WTC11 (cell line): Measurements from ENCODE around the gene BTN3A1. TPM values are rescaled to one million over a fixed set of nuclear protein-coding genes. Genes with fewer than 3 reads are reported as not detected.

Source experiments
- ATAC-seq: fragments of 200-7000 bp; cut with Tn5 transposase; 2 replicates; pipeline ENCODE4 v1.10.0; 2021; ENCODE audit warnings: mild to moderate bottlenecking, moderate library complexity
- CTCF ChIA-PET: fragments of 300-600 bp; sonication (Branson Sonifier 250); formaldehyde crosslinking; loops from one replicate; lab custom pipeline; 2021; ENCODE audit warnings: antibody characterized with exemption; lab: Charles Lee
- POLR2A ChIA-PET: fragments of 350-600 bp; sonication (Branson Sonifier 250); formaldehyde crosslinking; loops from one replicate; lab custom pipeline; 2021; ENCODE audit warnings: antibody characterized with exemption; lab: Charles Lee
- DNase-seq: peaks from one replicate; pipeline ENCODE4 v3.0.0; 2021; ENCODE audit warnings: low spot score
- H3K27ac Mint-ChIP-seq: 2 replicates; pipeline ENCODE4 v1.8.0; 2021; ENCODE audit warnings: mixed read lengths
- H3K27me3 Mint-ChIP-seq: 2 replicates; pipeline ENCODE4 v1.8.0; 2021; ENCODE audit warnings: low read depth, mild to moderate bottlenecking, moderate library complexity, mixed read lengths
- H3K36me3 Mint-ChIP-seq: 2 replicates; pipeline ENCODE4 v1.8.0; 2021; ENCODE audit warnings: mixed read lengths
- H3K4me1 Mint-ChIP-seq: 2 replicates; pipeline ENCODE4 v1.8.0; 2022; ENCODE audit warnings: mixed read lengths
- H3K4me3 Mint-ChIP-seq: 2 replicates; pipeline ENCODE4 v1.8.0; 2021; ENCODE audit warnings: mild to moderate bottlenecking, moderate library complexity, mixed read lengths
- H3K9me3 Mint-ChIP-seq: 2 replicates; pipeline ENCODE4 v1.8.0; 2021; ENCODE audit warnings: mixed read lengths
- ATF6 ChIP-seq: sonication (generic); formaldehyde crosslinking; IDR thresholded peaks from 2 replicates; pipeline ENCODE4 v1.8.1; 2023; ENCODE audit warnings: mild to moderate bottlenecking, missing genetic modification reagents
- CREM ChIP-seq: sonication (generic); formaldehyde crosslinking; IDR thresholded peaks from 2 replicates; pipeline ENCODE4 v1.8.1; 2022; ENCODE audit warnings: mild to moderate bottlenecking, missing genetic modification reagents, moderate library complexity
- ELF4 ChIP-seq: sonication (generic); formaldehyde crosslinking; IDR thresholded peaks from 2 replicates; pipeline ENCODE4 v1.8.1; 2022; ENCODE audit warnings: low read depth, mild to moderate bottlenecking, moderate library complexity, missing genetic modification reagents
- IRF2 ChIP-seq: sonication (generic); formaldehyde crosslinking; IDR thresholded peaks from 2 replicates; pipeline ENCODE4 v1.8.0; 2022; ENCODE audit warnings: low read depth, missing genetic modification reagents, borderline replicate concordance
- MLX ChIP-seq: sonication (generic); formaldehyde crosslinking; IDR thresholded peaks from 2 replicates; pipeline ENCODE4 v1.8.1; 2023; ENCODE audit warnings: mild to moderate bottlenecking, missing genetic modification reagents, moderate library complexity
- MXD4 ChIP-seq: fragments of 250-450 bp; sonication (Bioruptor Pico); IDR thresholded peaks from 2 replicates; pipeline ENCODE4 v1.8.0; 2021; ENCODE audit warnings: mild to moderate bottlenecking, moderate library complexity, borderline replicate concordance
- MYBL2 ChIP-seq: sonication (generic); formaldehyde crosslinking; IDR thresholded peaks from 2 replicates; pipeline ENCODE4 v1.8.1; 2023; ENCODE audit warnings: mild to moderate bottlenecking, moderate library complexity, missing genetic modification reagents
- NFE2L1 ChIP-seq: sonication (generic); formaldehyde crosslinking; IDR thresholded peaks from 2 replicates; pipeline ENCODE4 v1.8.1; 2023; ENCODE audit warnings: missing genetic modification reagents
- NR3C1 ChIP-seq: sonication (generic); formaldehyde crosslinking; conservative IDR thresholded peaks from 2 replicates; pipeline ENCODE4 v1.8.1; 2023; ENCODE audit warnings: low read depth, mild to moderate bottlenecking, missing genetic modification reagents
- SMAD3 ChIP-seq: sonication (generic); formaldehyde crosslinking; IDR thresholded peaks from 2 replicates; pipeline ENCODE4 v1.8.0; 2022; ENCODE audit warnings: missing genetic modification reagents, mild to moderate bottlenecking, borderline replicate concordance
- TCF7 ChIP-seq: sonication (generic); formaldehyde crosslinking; IDR thresholded peaks from 2 replicates; pipeline ENCODE4 v1.8.0; 2022; ENCODE audit warnings: mild to moderate bottlenecking, low read depth, missing genetic modification reagents, moderate library complexity
- TP53 ChIP-seq: sonication (generic); formaldehyde crosslinking; IDR thresholded peaks from 2 replicates; pipeline ENCODE4 v1.8.1; 2023; ENCODE audit warnings: mild to moderate bottlenecking, missing genetic modification reagents
- total RNA-seq: library from RNA; stranded (reverse); gene quantifications from 3 replicates; pipeline ENCODE4 v1.2.3, GENCODE V29; 2021
- TF ChIP-seq, protein P1 (sequence below): sonication (generic); formaldehyde crosslinking; IDR thresholded peaks from 2 replicates; pipeline ENCODE4 v1.8.1; 2022; ENCODE audit warnings: missing genetic modification reagents, borderline replicate concordance
- TF ChIP-seq, protein P2 (sequence below): sonication (generic); formaldehyde crosslinking; IDR thresholded peaks from 2 replicates; pipeline ENCODE4 v1.8.1; 2023; ENCODE audit warnings: mild to moderate bottlenecking, missing genetic modification reagents, moderate library complexity
- TF ChIP-seq, protein P3 (sequence below): fragments of 250-450 bp; sonication (Bioruptor Pico); IDR thresholded peaks from 2 replicates; pipeline ENCODE4 v1.9.0; 2021; ENCODE audit warnings: moderate library complexity, mild to moderate bottlenecking, inconsistent platforms, borderline replicate concordance
- TF ChIP-seq, protein P4 (sequence below): sonication (generic); formaldehyde crosslinking; IDR thresholded peaks from 2 replicates; pipeline ENCODE4 v1.8.1; 2022; ENCODE audit warnings: low read depth, mild to moderate bottlenecking, moderate library complexity, missing genetic modification reagents, borderline replicate concordance

BTN3A1 gene
- total RNA-seq, 1 experiment from 2014 or later, result 4.5 TPM

GRCh38 chr6:26404546-26404945 is 2.5 kb downstream of the BTN3A1 start:
- H3K4me1 Mint-ChIP-seq, result peaks cover 26% of the 10 kb centered on the region
- no peaks in the 10 kb centered on the region for H3K36me3 Mint-ChIP-seq
- H3K27me3 Mint-ChIP-seq, result no peaks in the 10 kb centered on the region
- no peak overlapping the region for H3K27ac Mint-ChIP-seq
- no peak for ATAC-seq
- no peaks in the 10 kb centered on the region for H3K9me3 Mint-ChIP-seq
- CTCF ChIA-PET, result no interaction called here
- no peak for DNase-seq
- POLR2A ChIA-PET, result no interaction called here
- no peak for TF ChIP-seq SMAD3 (CRISPR knock-in tag)
- TF ChIP-seq ATF6 (CRISPR knock-in tag), result no peak
- TF ChIP-seq TCF7 (CRISPR knock-in tag), result no peak
- no peak overlapping the region for H3K4me3 Mint-ChIP-seq

DNA sequence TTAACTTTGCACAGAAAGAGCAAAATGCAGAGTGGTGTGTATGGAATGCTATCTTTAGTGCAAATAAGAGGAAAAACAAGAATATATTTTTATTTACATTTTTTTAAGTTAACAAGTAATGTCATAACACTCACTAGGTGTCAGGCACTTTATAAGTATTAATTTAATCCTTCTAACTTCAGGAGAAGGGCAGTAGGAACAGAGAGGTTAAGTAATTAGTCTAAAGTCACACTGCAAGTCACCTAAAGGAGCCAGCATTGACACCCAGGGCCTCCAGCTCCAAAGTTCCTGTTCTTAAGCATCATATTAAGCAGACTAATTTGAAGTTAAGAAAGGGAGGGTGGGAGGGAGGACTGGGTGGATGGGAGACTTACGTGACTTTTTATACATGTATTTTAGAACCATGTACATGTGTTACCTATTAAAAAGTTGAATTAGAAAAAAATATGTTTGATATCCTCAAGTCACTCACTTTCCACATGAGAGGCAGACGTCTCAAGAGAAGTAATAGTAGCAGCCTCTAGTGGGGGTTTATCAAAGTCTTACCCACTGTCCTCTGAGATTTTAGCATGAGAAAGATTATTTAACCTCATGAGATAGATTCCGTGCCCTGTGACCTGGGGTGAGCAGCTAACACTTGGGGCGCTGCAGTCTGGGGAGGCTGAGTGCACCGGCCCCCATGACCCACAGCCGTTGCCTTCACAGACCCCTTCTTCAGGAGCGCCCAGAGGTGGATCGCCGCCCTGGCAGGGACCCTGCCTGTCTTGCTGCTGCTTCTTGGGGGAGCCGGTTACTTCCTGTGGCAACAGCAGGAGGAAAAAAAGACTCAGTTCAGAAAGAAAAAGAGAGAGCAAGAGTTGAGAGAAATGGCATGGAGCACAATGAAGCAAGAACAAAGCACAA is 7.0 kb downstream of the BTN3A1 start:
- H3K36me3 Mint-ChIP-seq, result no peaks in the 10 kb centered on the region
- TF ChIP-seq MLX (CRISPR knock-in tag) (no peak), NR3C1 (CRISPR knock-in tag) (no peak), IRF2 (no peak), TP53 (no peak), NFE2L1 (CRISPR knock-in tag) (no peak), CREM (CRISPR knock-in tag) (no peak), ELF4 (CRISPR knock-in tag) (no peak), MXD4 (no peak), MYBL2 (no peak)
- TF ChIP-seq, protein P1, sequence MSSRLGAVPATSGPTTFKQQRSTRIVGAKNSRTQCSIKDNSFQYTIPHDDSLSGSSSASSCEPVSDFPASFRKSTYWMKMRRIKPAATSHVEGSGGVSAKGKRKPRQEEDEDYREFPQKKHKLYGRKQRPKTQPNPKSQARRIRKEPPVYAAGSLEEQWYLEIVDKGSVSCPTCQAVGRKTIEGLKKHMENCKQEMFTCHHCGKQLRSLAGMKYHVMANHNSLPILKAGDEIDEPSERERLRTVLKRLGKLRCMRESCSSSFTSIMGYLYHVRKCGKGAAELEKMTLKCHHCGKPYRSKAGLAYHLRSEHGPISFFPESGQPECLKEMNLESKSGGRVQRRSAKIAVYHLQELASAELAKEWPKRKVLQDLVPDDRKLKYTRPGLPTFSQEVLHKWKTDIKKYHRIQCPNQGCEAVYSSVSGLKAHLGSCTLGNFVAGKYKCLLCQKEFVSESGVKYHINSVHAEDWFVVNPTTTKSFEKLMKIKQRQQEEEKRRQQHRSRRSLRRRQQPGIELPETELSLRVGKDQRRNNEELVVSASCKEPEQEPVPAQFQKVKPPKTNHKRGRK (CRISPR knock-in tag), result no peak
- TF ChIP-seq, protein P2, sequence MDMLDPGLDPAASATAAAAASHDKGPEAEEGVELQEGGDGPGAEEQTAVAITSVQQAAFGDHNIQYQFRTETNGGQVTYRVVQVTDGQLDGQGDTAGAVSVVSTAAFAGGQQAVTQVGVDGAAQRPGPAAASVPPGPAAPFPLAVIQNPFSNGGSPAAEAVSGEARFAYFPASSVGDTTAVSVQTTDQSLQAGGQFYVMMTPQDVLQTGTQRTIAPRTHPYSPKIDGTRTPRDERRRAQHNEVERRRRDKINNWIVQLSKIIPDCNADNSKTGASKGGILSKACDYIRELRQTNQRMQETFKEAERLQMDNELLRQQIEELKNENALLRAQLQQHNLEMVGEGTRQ, result no peak
- TF ChIP-seq, protein P3, sequence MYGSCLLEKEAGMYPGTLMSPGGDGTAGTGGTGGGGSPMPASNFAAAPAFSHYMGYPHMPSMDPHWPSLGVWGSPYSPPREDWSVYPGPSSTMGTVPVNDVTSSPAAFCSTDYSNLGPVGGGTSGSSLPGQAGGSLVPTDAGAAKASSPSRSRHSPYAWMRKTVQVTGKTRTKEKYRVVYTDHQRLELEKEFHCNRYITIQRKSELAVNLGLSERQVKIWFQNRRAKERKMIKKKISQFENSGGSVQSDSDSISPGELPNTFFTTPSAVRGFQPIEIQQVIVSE (CRISPR knock-in tag), result no peak
- TF ChIP-seq, protein P4, sequence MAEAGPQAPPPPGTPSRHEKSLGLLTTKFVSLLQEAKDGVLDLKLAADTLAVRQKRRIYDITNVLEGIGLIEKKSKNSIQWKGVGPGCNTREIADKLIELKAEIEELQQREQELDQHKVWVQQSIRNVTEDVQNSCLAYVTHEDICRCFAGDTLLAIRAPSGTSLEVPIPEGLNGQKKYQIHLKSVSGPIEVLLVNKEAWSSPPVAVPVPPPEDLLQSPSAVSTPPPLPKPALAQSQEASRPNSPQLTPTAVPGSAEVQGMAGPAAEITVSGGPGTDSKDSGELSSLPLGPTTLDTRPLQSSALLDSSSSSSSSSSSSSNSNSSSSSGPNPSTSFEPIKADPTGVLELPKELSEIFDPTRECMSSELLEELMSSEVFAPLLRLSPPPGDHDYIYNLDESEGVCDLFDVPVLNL (CRISPR knock-in tag), result no peak
- no peaks in the 10 kb centered on the region for H3K9me3 Mint-ChIP-seq
- H3K4me3 Mint-ChIP-seq, result no peak overlapping the region
- POLR2A ChIA-PET, result no interaction called here
- H3K27ac Mint-ChIP-seq, result peak overlapping the region; percentile 76; the same call in 1 of the 2 replicates
- H3K4me1 Mint-ChIP-seq, result peaks cover 24% of the 10 kb centered on the region
- DNase-seq (peak; percentile 33), ATAC-seq (peak; percentile 71)
- no peaks in the 10 kb centered on the region for H3K27me3 Mint-ChIP-seq
- CTCF ChIA-PET, result interaction anchor here (0.5 to 1.1 kb wide), 2 partner anchors 68 to 91 kb away, joined by 3 to 5 read pairs; partner anchors contain the start of gene BTN1A1
